GM11168 (cell line): ENCODE data around the gene ASH1L.
"Not testable (repeated sequence)": the region's sequence is repeated elsewhere in the genome, so short reads cannot be mapped to it uniquely, and the experiment has no call there.

ENCODE experiments used
- in situ Hi-C: fragments of 300-500 bp; cut with MboI; formaldehyde crosslinking; loops from one replicate; pipeline ENCODE4 v1.12.0; 2022; ENCODE audit warnings: low sequenced_read_pairs; ENCODE audit not compliant: unreplicated experiment

Gene ASH1L

GRCh38 chr1:155360051-155360450, 202.6 kb downstream of the ASH1L start:
- in situ Hi-C loops = no loop called here

GRCh38 chr1:155352631-155353030, 210.0 kb downstream of the ASH1L start:
- in situ Hi-C loops = no loop called here

- in situ Hi-C loops = loop anchor here (10.0 kb wide), 1 partner anchor 242 kb away; no protein-coding TSS in a partner anchor
Measured at GRCh38 chr1:155342842-155343241, 219.8 kb downstream of the ASH1L start.

GRCh38 chr1:155339515-155340097, 223.0 kb downstream of the ASH1L start:
- in situ Hi-C loops = loop anchor here (10.0 kb wide), 1 partner anchor 245 kb away; no protein-coding TSS in a partner anchor

GRCh38 chr1:155334962-155335361, 227.6 kb downstream of the ASH1L start:
- in situ Hi-C loops = no loop called here

- in situ Hi-C loops = no loop called here
Measured at GRCh38 chr1:155329980-155330598, 232.5 kb downstream of the ASH1L start.

GRCh38 chr1:155328856-155329255, 233.7 kb downstream of the ASH1L start:
- in situ Hi-C loops = not testable (repeated sequence)

- in situ Hi-C loops = no loop called here
Measured at GRCh38 chr1:155327981-155328380, 234.6 kb downstream of the ASH1L start.

GRCh38 chr1:155326631-155327037, 236.0 kb downstream of the ASH1L start:
- in situ Hi-C loops = no loop called here

GRCh38 chr1:155326020-155326526, 236.5 kb downstream of the ASH1L start:
- in situ Hi-C loops = no loop called here

- in situ Hi-C loops = no loop called here
Measured at GRCh38 chr1:155325603-155325893, 237.1 kb downstream of the ASH1L start.

- in situ Hi-C loops = no loop called here
Measured at GRCh38 chr1:155324717-155325602, 237.6 kb downstream of the ASH1L start.

GRCh38 chr1:155324037-155324716, 238.4 kb downstream of the ASH1L start:
- in situ Hi-C loops = no loop called here

- in situ Hi-C loops = no loop called here
Measured at GRCh38 chr1:155323729-155324036, 238.9 kb downstream of the ASH1L start.

- in situ Hi-C loops = no loop called here
Measured at GRCh38 chr1:155322953-155323728, 239.5 kb downstream of the ASH1L start.

GRCh38 chr1:155322571-155322952, 240.0 kb downstream of the ASH1L start:
- in situ Hi-C loops = no loop called here

GRCh38 chr1:155321639-155322503, 240.7 kb downstream of the ASH1L start:
- in situ Hi-C loops = no loop called here

GRCh38 chr1:155320661-155321617, 241.7 kb downstream of the ASH1L start, which contains the start of gene RUSC1:
Gene RUSC1 (plus strand): TSS chr1:155320894. CDS start chr1:155321774, 880 bp downstream.
- in situ Hi-C loops = no loop called here
